ENCODE results near the gene CDH4. TPM values are rescaled to one million over a fixed set of nuclear protein-coding genes. Genes with fewer than 3 reads are reported as not detected.

The CDH4 gene
- polyA plus RNA-seq, 1 donor (not counting 4 experiments of a cell fraction or from before 2014, with no cell fraction given): 2.2 TPM

DNA sequence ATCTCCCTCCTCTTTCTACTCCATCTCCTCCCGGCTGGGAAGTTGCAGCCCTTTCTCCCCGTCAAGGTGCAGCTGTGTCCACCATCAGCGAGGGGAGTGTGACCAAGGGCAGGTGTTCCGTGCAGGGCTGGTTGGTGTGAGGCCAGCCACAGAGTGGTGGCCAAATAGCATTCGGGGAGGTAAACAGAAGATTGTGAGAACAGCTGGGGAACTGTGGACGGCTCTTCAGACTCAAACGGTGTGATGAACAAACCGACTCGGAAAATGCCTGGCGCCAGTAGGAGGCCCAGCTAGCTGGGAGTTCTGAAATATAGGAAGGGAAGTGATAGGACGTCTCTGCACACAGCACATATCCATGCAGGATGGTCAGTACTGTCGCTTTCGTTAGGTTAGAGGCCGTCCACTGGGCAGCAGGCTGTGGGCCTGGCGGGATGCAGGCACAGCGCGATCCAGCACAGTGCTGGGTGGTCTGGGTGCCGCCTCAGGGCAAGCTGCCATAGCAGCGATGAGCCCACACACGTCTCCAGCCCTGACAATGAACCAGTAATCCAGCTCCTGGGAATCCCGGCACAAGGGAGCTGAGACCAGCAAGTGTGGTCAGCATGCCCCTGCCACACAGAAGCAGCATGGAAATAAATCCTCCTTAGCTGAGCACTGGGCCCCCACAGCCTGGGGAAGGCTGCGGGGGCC lies 555.6 kb downstream of the CDH4 start:
- dilution Hi-C loops (cut with MboI; ENCODE audit: extremely low pct_ligation_motif_present, low sequenced_read_pairs): no loop called here
- FAIRE-seq (no peak), DNase-seq (ENCODE audit: low read depth, low spot score) (no peak)
- H3K9ac ChIP-seq (ENCODE audit: control insufficient read depth, extremely low read depth, insufficient read depth, low read length): no peak overlapping the region
- no peaks in the 10 kb centered on the region for H3K9me3 ChIP-seq (ENCODE audit: control insufficient read depth, low read depth, low read length)
- no peak overlapping the region for H3K4me3 ChIP-seq (ENCODE audit: control insufficient read depth in 2 of 3, extremely low read depth in 1 of 3, insufficient read depth in 2 of 3, low read depth in 1 of 3, low read length in 3 of 3)
- H3K4me2 ChIP-seq (ENCODE audit: control insufficient read depth, extremely low read depth, insufficient read depth, low read depth, low read length): no peak overlapping the region
- H3K79me2 ChIP-seq (ENCODE audit: control insufficient read depth, insufficient read depth, low read length): no peaks in the 10 kb centered on the region
- peaks cover 18% of the 10 kb centered on the region for H4K20me1 ChIP-seq (ENCODE audit: control insufficient read depth, extremely low read depth, insufficient read depth, low read length)
- no peak overlapping the region for H3K27ac ChIP-seq (ENCODE audit: control insufficient read depth, insufficient read depth, low read length)
- peaks cover 19% of the 10 kb centered on the region for H3K4me1 ChIP-seq (ENCODE audit: control insufficient read depth, extremely low read depth, insufficient read depth, low read length)
- no peak overlapping the region for H2AFZ ChIP-seq (ENCODE audit: control insufficient read depth, low read length)
- peaks cover 66% of the 10 kb centered on the region for H3K27me3 ChIP-seq (ENCODE audit: control insufficient read depth, extremely low read depth, insufficient read depth, low read length)
- peaks cover 1% of the 10 kb centered on the region for H3K9me1 ChIP-seq (ENCODE audit: control insufficient read depth, extremely low read depth, insufficient read depth, low read length)
- TF ChIP-seq CTCF (optimal IDR thresholded peaks at IDR 0.05 in 1 of 3, IDR thresholded peaks at IDR 0.05 in 1 of 3, conservative IDR thresholded peaks at IDR 0.05 in 1 of 3; ENCODE audit: extremely low read depth in 1 of 3, insufficient read depth in 2 of 3, low read length in 3 of 3): no peak
- TF ChIP-seq EZH2 (IDR thresholded peaks at IDR 0.05; ENCODE audit: low read length): no peak
- H3K36me3 ChIP-seq (ENCODE audit: control insufficient read depth in 2 of 2, extremely low read depth in 1 of 2, insufficient read depth in 2 of 2, low read length in 2 of 2): no peaks in the 10 kb centered on the region

GRCh38 chr20:61808447-61808846 lies 556.4 kb downstream of the CDH4 start:
- TF ChIP-seq CTCF (optimal IDR thresholded peaks at IDR 0.05 in 1 of 3, IDR thresholded peaks at IDR 0.05 in 1 of 3, conservative IDR thresholded peaks at IDR 0.05 in 1 of 3; ENCODE audit: extremely low read depth in 1 of 3, insufficient read depth in 2 of 3, low read length in 3 of 3): no peak
- no peak for TF ChIP-seq EZH2 (IDR thresholded peaks at IDR 0.05; ENCODE audit: low read length)
- no peak overlapping the region for H3K4me2 ChIP-seq (ENCODE audit: control insufficient read depth, extremely low read depth, insufficient read depth, low read depth, low read length)
- no peak overlapping the region for H2AFZ ChIP-seq (ENCODE audit: control insufficient read depth, low read length)
- no peak overlapping the region for H3K9ac ChIP-seq (ENCODE audit: control insufficient read depth, extremely low read depth, insufficient read depth, low read length)
- peaks cover 2% of the 10 kb centered on the region for H3K9me1 ChIP-seq (ENCODE audit: control insufficient read depth, extremely low read depth, insufficient read depth, low read length)
- H3K36me3 ChIP-seq (ENCODE audit: control insufficient read depth in 2 of 2, extremely low read depth in 1 of 2, insufficient read depth in 2 of 2, low read length in 2 of 2): no peaks in the 10 kb centered on the region
- dilution Hi-C loops (cut with MboI; ENCODE audit: extremely low pct_ligation_motif_present, low sequenced_read_pairs): no loop called here
- H3K4me1 ChIP-seq (ENCODE audit: control insufficient read depth, extremely low read depth, insufficient read depth, low read length): peaks cover 20% of the 10 kb centered on the region
- peaks cover 58% of the 10 kb centered on the region for H3K27me3 ChIP-seq (ENCODE audit: control insufficient read depth, extremely low read depth, insufficient read depth, low read length)
- H3K27ac ChIP-seq (ENCODE audit: control insufficient read depth, insufficient read depth, low read length): no peak overlapping the region
- DNase-seq (ENCODE audit: low read depth, low spot score): no peak
- no peak overlapping the region for H3K4me3 ChIP-seq (ENCODE audit: control insufficient read depth in 2 of 3, extremely low read depth in 1 of 3, insufficient read depth in 2 of 3, low read depth in 1 of 3, low read length in 3 of 3)
- no peaks in the 10 kb centered on the region for H3K9me3 ChIP-seq (ENCODE audit: control insufficient read depth, low read depth, low read length)
- FAIRE-seq: no peak
- no peaks in the 10 kb centered on the region for H3K79me2 ChIP-seq (ENCODE audit: control insufficient read depth, insufficient read depth, low read length)
- H4K20me1 ChIP-seq (ENCODE audit: control insufficient read depth, extremely low read depth, insufficient read depth, low read length): peaks cover 18% of the 10 kb centered on the region

Data from keratinocyte (primary cell).